Measurements from ENCODE around the gene HSD17B2.

DNA sequence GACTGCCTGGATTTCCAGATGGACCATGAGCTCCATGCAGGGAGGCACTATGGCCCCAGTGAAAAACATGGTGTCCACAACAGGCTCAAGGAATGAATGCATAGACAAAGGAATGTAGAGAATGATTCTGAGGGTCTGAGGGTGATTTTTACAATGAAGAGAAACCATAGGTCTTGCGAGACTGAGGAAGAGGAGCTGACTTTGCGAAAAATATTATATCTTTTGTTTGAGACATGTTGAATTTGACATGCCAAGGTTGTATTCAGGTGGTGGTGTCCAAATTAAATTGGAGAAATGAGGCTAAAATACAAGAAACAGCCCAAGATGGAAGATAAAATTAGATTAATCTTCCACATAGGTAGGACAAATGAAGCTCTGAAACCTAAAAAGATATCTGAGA, 12.7 kb downstream of the HSD17B2 start:
- TF ChIP-seq, protein P1, sequence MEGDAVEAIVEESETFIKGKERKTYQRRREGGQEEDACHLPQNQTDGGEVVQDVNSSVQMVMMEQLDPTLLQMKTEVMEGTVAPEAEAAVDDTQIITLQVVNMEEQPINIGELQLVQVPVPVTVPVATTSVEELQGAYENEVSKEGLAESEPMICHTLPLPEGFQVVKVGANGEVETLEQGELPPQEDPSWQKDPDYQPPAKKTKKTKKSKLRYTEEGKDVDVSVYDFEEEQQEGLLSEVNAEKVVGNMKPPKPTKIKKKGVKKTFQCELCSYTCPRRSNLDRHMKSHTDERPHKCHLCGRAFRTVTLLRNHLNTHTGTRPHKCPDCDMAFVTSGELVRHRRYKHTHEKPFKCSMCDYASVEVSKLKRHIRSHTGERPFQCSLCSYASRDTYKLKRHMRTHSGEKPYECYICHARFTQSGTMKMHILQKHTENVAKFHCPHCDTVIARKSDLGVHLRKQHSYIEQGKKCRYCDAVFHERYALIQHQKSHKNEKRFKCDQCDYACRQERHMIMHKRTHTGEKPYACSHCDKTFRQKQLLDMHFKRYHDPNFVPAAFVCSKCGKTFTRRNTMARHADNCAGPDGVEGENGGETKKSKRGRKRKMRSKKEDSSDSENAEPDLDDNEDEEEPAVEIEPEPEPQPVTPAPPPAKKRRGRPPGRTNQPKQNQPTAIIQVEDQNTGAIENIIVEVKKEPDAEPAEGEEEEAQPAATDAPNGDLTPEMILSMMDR (IDR thresholded peaks at IDR 0.05): no peak
- TF ChIP-seq EP300 (IDR thresholded peaks at IDR 0.05) (no peak), POLR2A (IDR thresholded peaks at IDR 0.05; ENCODE audit: low read depth) (no peak), POLR2AphosphoS5 (IDR thresholded peaks at IDR 0.05) (no peak)

Data from esophagus muscularis mucosa (tissue), 4 donors.